WI38 (cell line): ENCODE data around the gene SLC2A11.

ENCODE experiments used
- H3K4me3 ChIP-seq: 2 replicates; pipeline ENCODE4 v1.5.1; 2011; ENCODE audit warnings: low read depth, mild to moderate bottlenecking, control low read depth, low read length
- CTCF ChIP-seq: IDR thresholded peaks from 2 replicates; pipeline ENCODE4 v1.5.1; 2012; ENCODE audit warnings: low read depth, mild to moderate bottlenecking, control low read depth, low read length

The SLC2A11 gene

GRCh38 chr22:23827351-23827995 lies 30.2 kb upstream of the SLC2A11 start:
- H3K4me3 ChIP-seq: no peak overlapping the region
- no peak for TF ChIP-seq CTCF

- TF ChIP-seq CTCF: no peak
- H3K4me3 ChIP-seq: no peak overlapping the region
These were observed 28.6 kb upstream of the SLC2A11 start for GRCh38 chr22:23828800-23829680.

- TF ChIP-seq CTCF: no peak
- no peak overlapping the region for H3K4me3 ChIP-seq
These were observed 27.8 kb upstream of the SLC2A11 start for GRCh38 chr22:23829845-23830372.

- H3K4me3 ChIP-seq: no peak overlapping the region
- no peak for TF ChIP-seq CTCF
These were observed 26.4 kb upstream of the SLC2A11 start for GRCh38 chr22:23831261-23831660.

- H3K4me3 ChIP-seq: no peak overlapping the region
- no peak for TF ChIP-seq CTCF
These were observed 25.9 kb upstream of the SLC2A11 start for GRCh38 chr22:23831781-23832180.

GRCh38 chr22:23832226-23833016 lies 25.3 kb upstream of the SLC2A11 start:
- H3K4me3 ChIP-seq: no peak overlapping the region
- TF ChIP-seq CTCF: no peak
